Measurements from ENCODE around the gene RABAC1. TPM values are rescaled to one million over a fixed set of nuclear protein-coding genes. Genes with fewer than 3 reads are reported as not detected.

Gene RABAC1
- total RNA-seq, 2 experiments from 2014 or later: 171 to 191 TPM

DNA sequence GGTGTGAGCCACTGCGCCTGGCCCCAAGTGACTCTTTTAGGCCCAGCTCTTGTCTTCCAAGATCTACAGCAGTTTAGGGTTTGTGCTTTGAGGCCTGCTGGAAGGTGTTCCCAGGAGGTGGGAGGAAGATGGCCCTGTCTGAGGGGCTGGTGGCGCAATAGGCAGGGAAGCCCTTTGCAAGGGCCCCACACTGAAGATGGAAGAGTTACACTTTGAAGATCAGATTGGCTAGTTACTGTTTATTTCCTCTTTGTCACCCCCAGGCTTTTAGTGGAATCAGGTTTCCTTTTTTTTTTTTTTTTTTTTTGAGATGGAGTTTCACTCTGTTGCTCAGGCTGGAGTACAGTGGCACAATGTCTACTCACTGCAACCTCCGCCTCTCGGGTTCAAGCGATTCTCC lies 1.9 kb upstream of the RABAC1 start:
- ChIA-PET POLR2A (interaction anchor here (0.6 kb wide), 1 partner anchor 70 kb away, joined by 3 read pairs; no protein-coding TSS in a partner anchor), CTCF (ENCODE audit: unreplicated experiment) (no interaction called here)
- Histone ChIP-seq H3K9me3 (ENCODE audit: low read length) (no peaks in the 10 kb centered on the region), H3K4me3 (ENCODE audit: low read depth, low read length, poor library complexity, severe bottlenecking) (no peak overlapping the region), H3K36me3 (ENCODE audit: insufficient read depth, low read length) (peaks cover 15% of the 10 kb centered on the region), H2AFZ (ENCODE audit: low read length) (no peak overlapping the region), H3K79me2 (ENCODE audit: insufficient read depth, low read depth, low read length) (peaks cover 4% of the 10 kb centered on the region; the same call in 1 of the 2 replicates), H3K4me2 (ENCODE audit: low read length) (no peak overlapping the region), H3K9me2 (ENCODE audit: insufficient read depth, low read length) (no peaks in the 10 kb centered on the region), H4K20me1 (ENCODE audit: insufficient read depth, low read length) (no peaks in the 10 kb centered on the region), H3K27ac (ENCODE audit: low read depth, low read length, poor library complexity, severe bottlenecking) (no peak overlapping the region), H3K4me1 (ENCODE audit: insufficient read depth, low read length, poor library complexity, severe bottlenecking) (peaks cover 19% of the 10 kb centered on the region)
- intact Hi-C loops (cut with micrococcal nuclease; ENCODE audit: unreplicated experiment): no loop called here
- no peak for DNase-seq (ENCODE audit: low spot score)
- TF ChIP-seq, protein P1, sequence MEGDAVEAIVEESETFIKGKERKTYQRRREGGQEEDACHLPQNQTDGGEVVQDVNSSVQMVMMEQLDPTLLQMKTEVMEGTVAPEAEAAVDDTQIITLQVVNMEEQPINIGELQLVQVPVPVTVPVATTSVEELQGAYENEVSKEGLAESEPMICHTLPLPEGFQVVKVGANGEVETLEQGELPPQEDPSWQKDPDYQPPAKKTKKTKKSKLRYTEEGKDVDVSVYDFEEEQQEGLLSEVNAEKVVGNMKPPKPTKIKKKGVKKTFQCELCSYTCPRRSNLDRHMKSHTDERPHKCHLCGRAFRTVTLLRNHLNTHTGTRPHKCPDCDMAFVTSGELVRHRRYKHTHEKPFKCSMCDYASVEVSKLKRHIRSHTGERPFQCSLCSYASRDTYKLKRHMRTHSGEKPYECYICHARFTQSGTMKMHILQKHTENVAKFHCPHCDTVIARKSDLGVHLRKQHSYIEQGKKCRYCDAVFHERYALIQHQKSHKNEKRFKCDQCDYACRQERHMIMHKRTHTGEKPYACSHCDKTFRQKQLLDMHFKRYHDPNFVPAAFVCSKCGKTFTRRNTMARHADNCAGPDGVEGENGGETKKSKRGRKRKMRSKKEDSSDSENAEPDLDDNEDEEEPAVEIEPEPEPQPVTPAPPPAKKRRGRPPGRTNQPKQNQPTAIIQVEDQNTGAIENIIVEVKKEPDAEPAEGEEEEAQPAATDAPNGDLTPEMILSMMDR (conservative IDR thresholded peaks at IDR 0.05; ENCODE audit: low read length): no peak
- TF ChIP-seq EZH2phosphoT487 (IDR thresholded peaks at IDR 0.05; ENCODE audit: borderline replicate concordance, low read depth, low read length): no peak
- no TSS peak for BruUV-seq (replicated peaks)

DNA sequence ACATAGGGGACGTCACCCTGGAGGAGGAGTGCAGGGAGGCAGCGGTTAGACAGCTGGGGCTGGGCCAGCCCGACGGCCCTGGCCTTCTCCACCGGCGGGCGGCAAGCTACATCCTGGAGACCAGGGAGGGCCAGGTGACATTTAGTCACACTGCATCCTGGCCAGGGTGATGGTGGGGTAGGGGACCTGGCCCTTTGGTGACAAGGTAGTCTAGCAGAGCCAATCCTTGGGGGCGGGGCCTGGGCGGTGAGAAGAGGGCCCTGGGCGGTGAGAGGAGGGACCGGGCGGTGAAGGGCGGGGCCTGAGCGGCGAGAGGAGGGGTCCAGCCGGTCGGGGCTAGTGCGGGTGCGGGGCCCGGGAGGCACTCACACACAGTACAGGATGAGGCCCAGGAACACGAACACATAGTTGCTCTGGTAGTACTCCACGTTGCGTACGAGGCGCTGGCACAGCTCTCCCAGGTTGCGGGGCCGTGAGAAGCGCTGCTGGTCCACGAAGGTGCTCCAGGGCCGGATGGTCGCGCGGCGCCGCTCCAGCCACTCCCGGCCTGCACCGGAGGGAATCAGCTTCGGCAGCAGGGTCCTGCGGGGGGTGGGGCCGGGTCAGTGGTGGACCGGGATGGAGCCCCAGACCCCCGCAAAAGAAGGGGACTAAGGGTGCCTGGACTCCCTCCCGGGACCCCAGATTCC lies 610 bp downstream of the RABAC1 start:
- H3K9me2 ChIP-seq (ENCODE audit: insufficient read depth, low read length): no peaks in the 10 kb centered on the region
- no peaks in the 10 kb centered on the region for H3K9me3 ChIP-seq (ENCODE audit: low read length)
- ChIA-PET POLR2A (interaction anchor here (1.1 kb wide), 2 partner anchors 13 to 99 kb away, joined by 4 to 5 read pairs; partner anchors contain the start of gene RPS19), CTCF (ENCODE audit: unreplicated experiment) (no interaction called here)
- H3K4me2 ChIP-seq (ENCODE audit: low read length): peak overlapping the region; percentile 95
- H3K27ac ChIP-seq (ENCODE audit: low read depth, low read length, poor library complexity, severe bottlenecking): peak overlapping the region; percentile 65
- DNase-seq (ENCODE audit: low spot score): peak; percentile 81
- peaks cover 4% of the 10 kb centered on the region; the same call in 1 of the 2 replicates for H3K79me2 ChIP-seq (ENCODE audit: insufficient read depth, low read depth, low read length)
- intact Hi-C loops (cut with micrococcal nuclease; ENCODE audit: unreplicated experiment): loop anchor here (1.0 to 10.0 kb wide), 4 partner anchors 36 to 164 kb away; partner anchors contain the start of genes ATP1A3 and CEACAM3
- BruUV-seq (replicated peaks): TSS peak; percentile 77
- H2AFZ ChIP-seq (ENCODE audit: low read length): peak overlapping the region; percentile 32; the same call in 1 of the 2 replicates
- no peaks in the 10 kb centered on the region for H4K20me1 ChIP-seq (ENCODE audit: insufficient read depth, low read length)
- peaks cover 19% of the 10 kb centered on the region for H3K4me1 ChIP-seq (ENCODE audit: insufficient read depth, low read length, poor library complexity, severe bottlenecking)
- TF ChIP-seq EZH2phosphoT487 (IDR thresholded peaks at IDR 0.05; ENCODE audit: borderline replicate concordance, low read depth, low read length): no peak
- TF ChIP-seq, protein P1 (conservative IDR thresholded peaks at IDR 0.05; ENCODE audit: low read length): no peak
- peak overlapping the region; percentile 88 for H3K4me3 ChIP-seq (ENCODE audit: low read depth, low read length, poor library complexity, severe bottlenecking)
- H3K36me3 ChIP-seq (ENCODE audit: insufficient read depth, low read length): peaks cover 26% of the 10 kb centered on the region

All from OCI-LY7 (cell line).